ENCODE data around the gene PTPRD.

- TF ChIP-seq CTCF (IDR thresholded peaks at IDR 0.05): no peak
- no peak for TF ChIP-seq POLR2A (IDR thresholded peaks at IDR 0.05)
Measured at GRCh38 chr9:8800196-8800595, 1812.6 kb downstream of the PTPRD start.

Measured in thyroid gland (tissue), 4 donors.